Endothelial cell of umbilical vein (primary cell): ENCODE measurements around the gene LAMB2. TPM values are rescaled to one million over a fixed set of nuclear protein-coding genes. Genes with fewer than 3 reads are reported as not detected.

Source experiments
- BruUV-seq: library from RNA; stranded (reverse); fragments of 400-500 nt; replicated peaks from 2 replicates; lab custom pipeline; 2021; lab: Mats Ljungman, UMichigan
- CTCF ChIA-PET: fragments of 300-600, 350-600 bp; sonication (Branson Sonifier 250); formaldehyde crosslinking; loops from one replicate; lab custom pipeline; 2021; ENCODE audit warnings: antibody characterized with exemption, inconsistent platforms; lab: Charles Lee
- POLR2A ChIA-PET: fragments of 300-600, 350-600 bp; sonication (Branson Sonifier 250); formaldehyde crosslinking; loops from one replicate; lab custom pipeline; 2021; ENCODE audit warnings: antibody characterized with exemption, inconsistent platforms; lab: Charles Lee
- DNase-seq: peaks from one replicate; pipeline ENCODE4 v3.0.0-alpha.2; 2011; ENCODE audit warnings: low read depth, low spot score
- FAIRE-seq: peaks from 2 replicates; lab custom pipeline; 2011; peaks lifted over from hg19 to GRCh38; lab: Jason Lieb, UNC
- H2AFZ ChIP-seq: 2 replicates; pipeline ENCODE4 v1.6.0; 2012; ENCODE audit warnings: low read depth, low read length, control low read depth, inconsistent platforms
- H3K27ac ChIP-seq: 2 replicates; pipeline ENCODE4 v1.5.1; 2011; ENCODE audit warnings: low read depth, mild to moderate bottlenecking, control low read depth, low read length, moderate library complexity; ENCODE audit not compliant: insufficient read depth
- H3K27me3 ChIP-seq, 2 experiments: 2 replicates each; pipeline versions ENCODE4 v1.6.0 to v1.6.1; 2011; ENCODE audit warnings: low read length in 2 of 2, mixed read lengths in 1 of 2; ENCODE audit not compliant: control insufficient read depth in 2 of 2, insufficient read depth in 2 of 2
- H3K36me3 ChIP-seq, 2 experiments: 2 replicates in 1 of 2; 3 replicates in 1 of 2; pipeline ENCODE4 v1.5.1; 2011; ENCODE audit warnings: low read length in 2 of 2, mild to moderate bottlenecking in 1 of 2, moderate library complexity in 1 of 2; ENCODE audit not compliant: control insufficient read depth in 2 of 2, insufficient read depth in 2 of 2; ENCODE audit errors: extremely low read depth in 1 of 2
- H3K4me1 ChIP-seq: 3 replicates; pipeline ENCODE4 v1.5.1; 2011; ENCODE audit warnings: mild to moderate bottlenecking, low read length; ENCODE audit not compliant: control insufficient read depth, insufficient read depth; ENCODE audit errors: extremely low read depth
- H3K4me2 ChIP-seq: 2 replicates; pipeline ENCODE4 v1.6.1; 2011; ENCODE audit warnings: low read length, control low read depth, mixed read lengths; ENCODE audit not compliant: insufficient read depth
- H3K4me3 ChIP-seq, 3 experiments: fragments of 200-600 bp in 1 of 3; sonication (generic), shearing (Covaris generic) in 1 of 3; replicated peaks in 1 of 3; 2 replicates each; pipeline ENCODE4 v1.5.1; 2011 to 2016; ENCODE audit warnings: control low read depth in 3 of 3, low read length in 3 of 3, mild to moderate bottlenecking in 2 of 3, inconsistent platforms in 1 of 3, low read depth in 1 of 3, moderate library complexity in 1 of 3; ENCODE audit not compliant: insufficient read depth in 1 of 3
- H3K79me2 ChIP-seq: 2 replicates; pipeline ENCODE4 v1.6.0; 2012; ENCODE audit warnings: low read length, inconsistent platforms; ENCODE audit not compliant: control insufficient read depth, insufficient read depth
- H3K9ac ChIP-seq: replicated peaks from 2 replicates; pipeline ENCODE3; 2011; ENCODE audit warnings: low read length, control low read depth; ENCODE audit not compliant: insufficient read depth; ENCODE audit errors: extremely low read depth
- H3K9me1 ChIP-seq: replicated peaks from 3 replicates; pipeline ENCODE4 v1.6.0; 2011; ENCODE audit warnings: mild to moderate bottlenecking, low read length; ENCODE audit not compliant: control insufficient read depth, insufficient read depth; ENCODE audit errors: extremely low read depth
- H3K9me3 ChIP-seq: replicated peaks from 2 replicates; pipeline ENCODE4 v1.5.1; 2012; ENCODE audit warnings: low read length, inconsistent platforms; ENCODE audit not compliant: control insufficient read depth, insufficient read depth
- H4K20me1 ChIP-seq: replicated peaks from 2 replicates; pipeline ENCODE3; 2011; ENCODE audit warnings: mild to moderate bottlenecking, low read length; ENCODE audit not compliant: control insufficient read depth, insufficient read depth; ENCODE audit errors: extremely low read depth
- CTCF ChIP-seq, 2 donors: IDR thresholded peaks; 1 replicate in 1 of 2; 2 replicates in 1 of 2; pipeline ENCODE4 v1.5.1; 2011; ENCODE audit warnings: low read length in 2 of 2, mild to moderate bottlenecking in 2 of 2, moderate library complexity in 2 of 2, control low read depth in 1 of 2, inconsistent platforms in 1 of 2, low read depth in 1 of 2; ENCODE audit not compliant: insufficient read depth in 1 of 2; ENCODE audit errors: extremely low read depth in 1 of 2
- EZH2 ChIP-seq: IDR thresholded peaks from 2 replicates; pipeline ENCODE4 v1.6.1; 2012; ENCODE audit warnings: borderline replicate concordance, low read depth, mild to moderate bottlenecking, moderate library complexity, low read length, inconsistent platforms; ENCODE audit not compliant: severe bottlenecking
- FOS ChIP-seq: IDR thresholded peaks from 2 replicates; pipeline ENCODE4 v1.6.1; 2011; ENCODE audit warnings: mild to moderate bottlenecking, low read length, moderate library complexity, borderline replicate concordance; ENCODE audit not compliant: insufficient read depth
- GATA2 ChIP-seq: IDR thresholded peaks from 2 replicates; pipeline ENCODE4 v1.7.0; 2011; ENCODE audit warnings: low read depth, mild to moderate bottlenecking, moderate library complexity, mixed read lengths, low read length; ENCODE audit not compliant: insufficient read length, insufficient read depth
- JUN ChIP-seq: IDR thresholded peaks from 2 replicates; pipeline ENCODE4 v1.6.1; 2011; ENCODE audit warnings: borderline replicate concordance, low read depth; ENCODE audit not compliant: insufficient read length, insufficient read depth
- MAX ChIP-seq: IDR thresholded peaks from 2 replicates; pipeline ENCODE4 v1.6.1; 2011; ENCODE audit not compliant: insufficient read depth, insufficient read length
- MYC ChIP-seq: IDR thresholded peaks from one replicate; pipeline ENCODE4 v1.6.1; 2011; ENCODE audit warnings: mild to moderate bottlenecking, low read depth, low read length
- POLR2A ChIP-seq: IDR thresholded peaks from 2 replicates; pipeline ENCODE4 v1.6.1; 2012; ENCODE audit warnings: low read depth, mild to moderate bottlenecking, control low read depth, low read length
- POLR2AphosphoS5 ChIP-seq: IDR thresholded peaks from 2 replicates; pipeline ENCODE4 v1.6.1; 2012; ENCODE audit warnings: low read depth, mild to moderate bottlenecking, control low read depth, low read length, moderate library complexity; ENCODE audit not compliant: insufficient read depth
- dilution Hi-C: fragments of 300-500 bp; cut with MboI; formaldehyde crosslinking; loops from one replicate; pipeline ENCODE4 v1.15.0; 2019; ENCODE audit warnings: low sequenced_read_pairs; ENCODE audit not compliant: extremely low pct_ligation_motif_present
- intact Hi-C: fragments of 100-400 bp; cut with micrococcal nuclease; formaldehyde crosslinking; loops from one replicate; pipeline ENCODE4 v1.10.0; 2022
- polyA plus RNA-seq, 4 experiments: library from polyadenylated mRNA; depleted of rRNA in 3 of 4; stranded (reverse) in 3 of 4; unstranded in 1 of 4; fragments of >200 nt; gene quantifications; 2 replicates each; pipeline versions ENCODE4 v1.2.1 to v1.2.3, GENCODE V29; 2011 to 2012; ENCODE audit warnings: missing spikeins in 1 of 4
- total RNA-seq: library from RNA; stranded (reverse); gene quantifications from 2 replicates; pipeline ENCODE4 v1.2.3, GENCODE V29; 2021

LAMB2 gene
- total and polyA plus RNA-seq, 2 donors (not counting 3 experiments of a cell fraction or from before 2014, with no cell fraction given), result 423 to 764 TPM

GRCh38 chr3:49110780-49111179 lies 22.1 kb downstream of the LAMB2 start:
- no peak for DNase-seq
- H3K9me3 ChIP-seq, result no peaks in the 10 kb centered on the region
- FAIRE-seq, result no peak
- H3K36me3 ChIP-seq, result peaks cover 8 to 58% of the 10 kb centered on the region in 2 experiments
- intact Hi-C loops, result no loop called here
- TF ChIP-seq EZH2, result no peak
- no peak for TF ChIP-seq FOS
- no peak for TF ChIP-seq POLR2AphosphoS5
- no peak for TF ChIP-seq GATA2
- no peak for TF ChIP-seq JUN
- TF ChIP-seq POLR2A, result no peak
- TF ChIP-seq MAX, result no peak
- TF ChIP-seq CTCF (IDR thresholded peaks at IDR 0.05; ENCODE audit: extremely low read depth in 1 of 2, insufficient read depth in 1 of 2, low read depth in 1 of 2, low read length in 2 of 2), result no peak
- no peak for TF ChIP-seq MYC
- POLR2A ChIA-PET, result interaction anchor here (1.2 kb wide), 1 partner anchor 17 kb away, joined by 8 read pairs; the partner anchor contains the start of gene QRICH1
- no peak overlapping the region for H3K9ac ChIP-seq
- TSS peak; percentile 16 for BruUV-seq
- no peaks in the 10 kb centered on the region for H3K79me2 ChIP-seq
- H3K9me1 ChIP-seq, result no peaks in the 10 kb centered on the region
- no peak overlapping the region for H3K4me3 ChIP-seq
- dilution Hi-C loops, result no loop called here
- no peaks in the 10 kb centered on the region for H4K20me1 ChIP-seq
- H2AFZ ChIP-seq, result no peak overlapping the region
- CTCF ChIA-PET, result interaction anchor here (0.7 to 1.6 kb wide), 2 partner anchors 17 to 22 kb away, joined by 3 to 6 read pairs; partner anchors contain the start of genes LAMB2 and QRICH1
- no peaks in the 10 kb centered on the region for H3K27me3 ChIP-seq
- H3K27ac ChIP-seq, result no peak overlapping the region
- no peak overlapping the region for H3K4me2 ChIP-seq
- no peaks in the 10 kb centered on the region for H3K4me1 ChIP-seq
